Kidney (tissue), 14 donors: ENCODE measurements around the gene SYPL2. TPM values are rescaled to one million over a fixed set of nuclear protein-coding genes. Genes with fewer than 3 reads are reported as not detected.

Experiments
- DNase-seq, 5 donors: peaks; one replicate each; pipeline ENCODE4 v3.0.0-alpha.2; 2013 to 2020
- FAIRE-seq: peaks from 2 replicates; lab custom pipeline; 2012; peaks lifted over from hg19 to GRCh38; lab: Jason Lieb, UNC
- H3K27ac ChIP-seq, 2 donors: one replicate each; pipeline ENCODE4 v1.7.0; 2013; ENCODE audit warnings: low read depth in 2 of 2, low read length in 2 of 2, inconsistent platforms in 1 of 2
- H3K27me3 ChIP-seq: one replicate; pipeline ENCODE4 v1.7.1; 2013; ENCODE audit warnings: low read length, inconsistent platforms; ENCODE audit not compliant: control insufficient read depth, insufficient read depth
- H3K36me3 ChIP-seq, 3 donors: one replicate each; pipeline versions ENCODE4 v1.7.0 to v1.7.1; 2013; ENCODE audit warnings: low read length in 3 of 3, control low read depth in 1 of 3, inconsistent platforms in 1 of 3; ENCODE audit not compliant: insufficient read depth in 3 of 3, control insufficient read depth in 2 of 3
- H3K4me1 ChIP-seq, 3 donors: one replicate each; pipeline versions ENCODE4 v1.7.0 to v1.7.1; 2013; ENCODE audit warnings: low read length in 3 of 3, inconsistent platforms in 1 of 3, low read depth in 1 of 3; ENCODE audit not compliant: control insufficient read depth in 2 of 3, insufficient read depth in 2 of 3
- H3K4me3 ChIP-seq, 3 donors: one replicate each; pipeline versions ENCODE4 v1.7.0 to v1.8.1; 2013; ENCODE audit warnings: low read length in 3 of 3, control low read depth in 1 of 3, inconsistent platforms in 1 of 3
- H3K9ac ChIP-seq, 3 donors: one replicate each; pipeline versions ENCODE4 v1.7.0 to v1.7.1; 2013; ENCODE audit warnings: low read length in 3 of 3, control low read depth in 1 of 3, inconsistent platforms in 1 of 3
- H3K9me3 ChIP-seq, 3 donors: one replicate each; pipeline versions ENCODE4 v1.7.0 to v1.7.1; 2013; ENCODE audit warnings: low read length in 3 of 3, control low read depth in 1 of 3, inconsistent platforms in 1 of 3; ENCODE audit not compliant: control insufficient read depth in 2 of 3, insufficient read depth in 1 of 3
- CTCF ChIP-seq: IDR thresholded peaks from 3 replicates; pipeline ENCODE4 v1.5.1; 2012; ENCODE audit warnings: mild to moderate bottlenecking, moderate library complexity, borderline replicate concordance; ENCODE audit not compliant: insufficient read depth; ENCODE audit errors: extremely low read depth
- intact Hi-C: fragments of 100-400 bp; cut with DNase I; formaldehyde crosslinking; loops from one replicate; pipeline ENCODE4 v1.11.1; 2022
- polyA plus RNA-seq: library from polyadenylated mRNA; stranded (reverse); fragments of 350-450 nt; fragmentation: Illumina TruSeq; extraction: RNeasy Lipid Tissue Mini Kit (QIAGEN cat#74804); gene quantifications from one replicate; pipeline ENCODE4 v1.2.3, GENCODE V29; 2014; ENCODE audit warnings: low read depth, low replicate concordance; ENCODE audit not compliant: insufficient read depth
- total RNA-seq: library from RNA; stranded (reverse); fragmentation: NEBNext Ultra II Directional; extraction: Animal tissue kit (Norgen Biotek cat#: 25700); gene quantifications from one replicate; pipeline ENCODE4 v1.2.1, GENCODE V29; 2021
- donor health status: control.
- donor health status: control.
- donor health status: control.
- donor health status: control.
- donor health status: control.
- donor health status: DM: yes; HTN: yes; CAD: no.
- donor health status: Normal renal cell carcinoma (clear cell type).

Gene SYPL2
- total and polyA plus RNA-seq, 2 donors from 2014 or later = 6.7 to 9.8 TPM

GRCh38 chr1:109522026-109522425, 55.7 kb downstream of the SYPL2 start:
- H3K27me3 ChIP-seq = no peaks in the 10 kb centered on the region
- no peaks in the 10 kb centered on the region for H3K9me3 ChIP-seq
- H3K9ac ChIP-seq = no peak overlapping the region
- H3K4me3 ChIP-seq = no peak overlapping the region
- TF ChIP-seq CTCF = no peak
- DNase-seq = no peak
- no peak for FAIRE-seq
- intact Hi-C loops = loop anchor here (10.0 kb wide), 1 partner anchor 97 kb away; the partner anchor contains the start of gene PSMA5
- no peaks in the 10 kb centered on the region for H3K4me1 ChIP-seq
- no peaks in the 10 kb centered on the region for H3K36me3 ChIP-seq
- H3K27ac ChIP-seq = no peak overlapping the region

- no peak overlapping the region for H3K4me3 ChIP-seq
- no peak for DNase-seq
- no peaks in the 10 kb centered on the region for H3K36me3 ChIP-seq
- no peak overlapping the region for H3K27ac ChIP-seq
- no peaks in the 10 kb centered on the region for H3K4me1 ChIP-seq
- H3K9ac ChIP-seq = no peak overlapping the region
- no peaks in the 10 kb centered on the region for H3K27me3 ChIP-seq
- no peaks in the 10 kb centered on the region for H3K9me3 ChIP-seq
- intact Hi-C loops = loop anchor here (10.0 kb wide), 1 partner anchor 99 kb away; the partner anchor contains the start of gene PSMA5
- no peak for TF ChIP-seq CTCF
- FAIRE-seq = no peak
Measured at GRCh38 chr1:109523706-109524105, 57.4 kb downstream of the SYPL2 start.

GRCh38 chr1:109527098-109527811, 60.9 kb downstream of the SYPL2 start:
- no peak for FAIRE-seq
- H3K4me1 ChIP-seq = no peaks in the 10 kb centered on the region
- no peak for TF ChIP-seq CTCF
- H3K27me3 ChIP-seq = no peaks in the 10 kb centered on the region
- H3K4me3 ChIP-seq = no peak overlapping the region
- no peak for DNase-seq
- intact Hi-C loops = loop anchor here (10.0 kb wide), 1 partner anchor 102 kb away; the partner anchor contains the start of gene PSMA5
- no peak overlapping the region for H3K27ac ChIP-seq
- H3K36me3 ChIP-seq = no peaks in the 10 kb centered on the region
- no peak overlapping the region for H3K9ac ChIP-seq
- H3K9me3 ChIP-seq = no peaks in the 10 kb centered on the region
